Adrenal gland (tissue), 12 donors: ENCODE measurements around the gene TFE3. TPM values are rescaled to one million over a fixed set of nuclear protein-coding genes. Genes with fewer than 3 reads are reported as not detected.

Source experiments
- DNase-seq, 7 donors: peaks; one replicate each; pipeline ENCODE4 v3.0.0-alpha.2; 2019 to 2020
- H3K27ac ChIP-seq, 5 donors: fragments of 200-600 bp; sonication (generic) in 4 of 5; 1 replicate in 3 of 5; 2 replicates in 2 of 5; pipeline versions ENCODE4 v1.5.1 to v1.8.0; 2016 to 2020; ENCODE audit warnings: mild to moderate bottlenecking in 1 of 5
- H3K27me3 ChIP-seq: fragments of 200-600 bp; 2 replicates; pipeline ENCODE4 v1.8.0; 2021
- H3K36me3 ChIP-seq, 2 donors: fragments of 200-600 bp; replicated peaks in 1 of 2; 1 replicate in 1 of 2; 2 replicates in 1 of 2; pipeline versions ENCODE4 v1.5.1 to v1.8.0; 2018 to 2022
- H3K4me1 ChIP-seq, 2 donors: fragments of 200-600 bp; replicated peaks in 1 of 2; 1 replicate in 1 of 2; 2 replicates in 1 of 2; pipeline versions ENCODE4 v1.5.1 to v1.8.0; 2018 to 2021
- H3K4me3 ChIP-seq, 4 donors: fragments of 200-600 bp; sonication (generic) in 3 of 4; one replicate each; pipeline ENCODE4 v1.5.1; 2016 to 2018
- H3K9me3 ChIP-seq, 3 donors: fragments of 200-600 bp; sonication (generic) in 1 of 3; replicated peaks in 1 of 3; 1 replicate in 2 of 3; 2 replicates in 1 of 3; pipeline versions ENCODE4 v1.5.1 to v1.8.0; 2016 to 2021
- POLR2A ChIP-seq, 2 donors: fragments of 450-650 bp; IDR thresholded peaks; one replicate each; pipeline ENCODE4 v1.6.1; 2017; ENCODE audit warnings: antibody characterized with exemption in 2 of 2, mild to moderate bottlenecking in 2 of 2, moderate library complexity in 1 of 2
- WGBS, 4 donors: extraction: QIAGEN DNeasy Blood & Tissue Kit in 2 of 4; methylation state at CpG; one replicate each; pipeline versions ENCODE4 v1.1.5 to v1.1.7; 2013 to 2017; 5-methylcytosine and 5-hydroxymethylcytosine counted together
- intact Hi-C, 2 donors: fragments of 100-400 bp; cut with DNase I; formaldehyde crosslinking; loops; one replicate each; pipeline versions ENCODE4 v1.14.1 to v1.15.0; 2022 to 2023
- polyA plus RNA-seq, 3 donors: library from polyadenylated mRNA; stranded (reverse); fragments of 200-250 nt in 2 of 3; fragments of 350-450 nt in 1 of 3; fragmentation: Illumina TruSeq in 1 of 3; extraction: RNeasy Lipid Tissue Mini Kit (QIAGEN cat#74804) in 1 of 3; gene quantifications; one replicate each; pipeline ENCODE4 v1.2.3, GENCODE V29; 2013 to 2014
- total RNA-seq, 9 donors: library from RNA; depleted of rRNA in 4 of 9; stranded (reverse); fragments of >200 nt in 4 of 9; fragments of 120-200 nt in 1 of 9; fragmentation: NEBNext Ultra II Directional in 1 of 9; extraction: Animal tissue kit (Norgen Biotek cat#: 25700) in 1 of 9; gene quantifications; one replicate each; pipeline versions ENCODE4 v1.1.0 to v1.2.4, GENCODE V29; 2013 to 2023
- TF ChIP-seq, protein P1 (sequence below), 6 experiments: fragments of 450-650 bp in 4 of 6; fragments of 200-600 bp in 2 of 6; sonication (generic) in 1 of 6; IDR thresholded peaks; 1 replicate in 5 of 6; 2 replicates in 1 of 6; pipeline versions ENCODE4 v1.5.1 to v1.8.0; 2016 to 2021; ENCODE audit warnings: antibody characterized with exemption in 6 of 6, mild to moderate bottlenecking in 2 of 6, moderate library complexity in 1 of 6
- donor health status: healthy with polysubstance abuse.
- donor health status: Bipolar disorder and iron deficiency.
- donor health status: DM: yes; HTN: yes; CAD: no.
- donor health status: DM: no; HTN: no; CAD: no.
- donor health status: DM: no; HTN: no; CAD: no.
- donor health status: DM: yes; HTN: yes; CAD: no.

The TFE3 gene
- total and polyA plus RNA-seq, 12 donors = 32.7 to 168 (median 88.4) TPM

DNA sequence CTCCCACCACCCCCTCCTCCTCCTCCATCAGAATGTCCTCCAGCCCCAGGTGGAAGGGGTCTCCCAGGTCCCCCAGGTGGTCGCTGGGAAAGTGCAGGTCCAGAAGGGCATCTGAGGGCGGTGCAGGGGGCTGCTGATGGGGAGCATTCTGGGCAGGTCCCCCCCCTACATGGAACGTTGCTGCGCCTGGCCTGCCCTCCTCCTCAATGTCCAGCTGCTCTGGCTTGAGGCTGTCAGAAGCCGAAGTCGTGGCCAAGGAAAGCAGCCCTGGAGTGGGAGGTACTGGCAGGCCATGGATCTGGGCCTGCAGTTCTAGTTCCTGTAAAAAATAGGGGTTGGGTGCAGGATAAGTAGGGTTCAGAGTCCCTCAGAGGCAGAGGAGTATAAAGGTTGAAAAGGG is 12.9 kb downstream of the TFE3 start:
- 56 to 93% (median 75%) methylated on average over 2 to 6 of the region's 6 CpGs for whole genome bisulfite sequencing, 4 donors
- peaks cover 0 to 42% of the 10 kb centered on the region in 2 donors for H3K36me3 ChIP-seq

DNA sequence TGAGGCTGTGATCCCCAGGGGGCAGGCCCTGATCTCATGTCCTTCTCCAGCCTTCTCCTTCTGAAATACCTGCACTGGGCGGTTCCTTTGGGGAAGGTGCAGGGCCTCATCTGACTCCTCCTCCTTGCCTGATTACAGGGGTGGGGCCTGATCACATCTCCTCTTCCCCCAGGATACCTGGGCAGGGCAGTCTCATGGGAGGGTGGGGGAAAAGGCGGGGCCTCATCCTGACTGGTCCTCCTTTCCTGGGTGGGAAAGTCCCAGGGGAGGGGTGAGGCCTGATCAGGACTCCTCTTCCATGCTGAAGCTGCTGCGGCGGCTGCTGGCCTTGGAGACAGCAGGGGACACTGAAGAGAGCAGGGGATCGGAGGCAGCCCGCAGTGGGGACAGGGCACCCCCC is 13.3 kb downstream of the TFE3 start:
- Histone ChIP-seq H3K9me3 (no peaks in the 10 kb centered on the region), H3K36me3 (peaks cover 0 to 42% of the 10 kb centered on the region in 2 donors), H3K27ac (peak overlapping the region in 1 of 5 donors; percentile 3), H3K4me1 (peaks cover 5 to 6% of the 10 kb centered on the region in 2 donors), H3K4me3 (no peak overlapping the region), H3K27me3 (no peaks in the 10 kb centered on the region)
- TF ChIP-seq POLR2A (IDR thresholded peaks at IDR 0.05) = no peak
- TF ChIP-seq, protein P1, sequence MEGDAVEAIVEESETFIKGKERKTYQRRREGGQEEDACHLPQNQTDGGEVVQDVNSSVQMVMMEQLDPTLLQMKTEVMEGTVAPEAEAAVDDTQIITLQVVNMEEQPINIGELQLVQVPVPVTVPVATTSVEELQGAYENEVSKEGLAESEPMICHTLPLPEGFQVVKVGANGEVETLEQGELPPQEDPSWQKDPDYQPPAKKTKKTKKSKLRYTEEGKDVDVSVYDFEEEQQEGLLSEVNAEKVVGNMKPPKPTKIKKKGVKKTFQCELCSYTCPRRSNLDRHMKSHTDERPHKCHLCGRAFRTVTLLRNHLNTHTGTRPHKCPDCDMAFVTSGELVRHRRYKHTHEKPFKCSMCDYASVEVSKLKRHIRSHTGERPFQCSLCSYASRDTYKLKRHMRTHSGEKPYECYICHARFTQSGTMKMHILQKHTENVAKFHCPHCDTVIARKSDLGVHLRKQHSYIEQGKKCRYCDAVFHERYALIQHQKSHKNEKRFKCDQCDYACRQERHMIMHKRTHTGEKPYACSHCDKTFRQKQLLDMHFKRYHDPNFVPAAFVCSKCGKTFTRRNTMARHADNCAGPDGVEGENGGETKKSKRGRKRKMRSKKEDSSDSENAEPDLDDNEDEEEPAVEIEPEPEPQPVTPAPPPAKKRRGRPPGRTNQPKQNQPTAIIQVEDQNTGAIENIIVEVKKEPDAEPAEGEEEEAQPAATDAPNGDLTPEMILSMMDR (IDR thresholded peaks at IDR 0.05) = no peak
- no peak for DNase-seq
- 87 to 98% (median 89%) methylated on average over 4 to 6 of the region's 6 CpGs; no CpG with 5 or more reads in 1 of the 4 donors for WGBS, 4 donors
- intact Hi-C loops = no loop called here

More for the DNA sequence above, 12.9 kb downstream of the TFE3 start:
- Histone ChIP-seq H3K9me3 (no peaks in the 10 kb centered on the region), H3K4me1 (peaks cover 5 to 6% of the 10 kb centered on the region in 2 donors), H3K27ac (peak overlapping the region in 1 of 5 donors; percentile 3), H3K27me3 (no peaks in the 10 kb centered on the region), H3K4me3 (no peak overlapping the region)
- DNase-seq = no peak
- intact Hi-C loops = no loop called here
- TF ChIP-seq, protein P1 (IDR thresholded peaks at IDR 0.05) = no peak
- no peak for TF ChIP-seq POLR2A (IDR thresholded peaks at IDR 0.05)

DNA sequence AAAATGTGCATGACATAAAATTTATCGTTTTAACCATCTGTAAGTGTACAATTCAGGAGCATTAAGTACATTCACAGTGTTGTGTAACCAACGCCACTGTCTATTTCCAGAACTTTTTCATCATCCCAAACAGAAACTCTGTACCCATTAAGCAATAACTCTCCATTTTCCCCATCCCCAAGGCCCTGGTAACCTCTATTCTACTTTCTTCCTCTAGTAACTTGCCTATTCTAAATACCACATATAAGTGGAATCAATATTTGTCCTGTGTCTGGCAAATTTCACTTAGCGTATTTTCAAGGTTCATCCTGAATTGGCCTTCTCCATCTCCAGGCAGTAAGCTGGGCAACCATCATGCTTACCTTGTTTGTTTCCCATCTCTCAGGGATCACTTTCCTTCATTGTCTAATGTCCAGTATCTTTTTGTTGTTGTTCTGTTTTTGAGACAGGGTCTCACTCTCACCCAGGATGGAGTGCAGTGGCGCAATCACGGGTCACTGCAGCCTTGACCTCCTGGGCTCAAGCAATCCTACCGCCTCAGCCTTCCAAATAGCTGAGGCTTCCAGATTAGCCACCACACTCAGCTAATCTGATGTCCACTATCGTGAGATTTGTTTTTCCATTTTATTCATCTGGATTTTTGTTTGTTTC is 23.4 kb downstream of the TFE3 start:
- H3K4me3 ChIP-seq = no peak overlapping the region
- TF ChIP-seq, protein P1 (IDR thresholded peaks at IDR 0.05) = no peak
- no peak for TF ChIP-seq POLR2A (IDR thresholded peaks at IDR 0.05)
- no peak overlapping the region for H3K27ac ChIP-seq
- no peak for DNase-seq
- no peaks in the 10 kb centered on the region for H3K27me3 ChIP-seq
- intact Hi-C loops = no loop called here
- H3K9me3 ChIP-seq = no peaks in the 10 kb centered on the region
- H3K36me3 ChIP-seq = no peaks in the 10 kb centered on the region
- WGBS, 4 donors = 59 to 79% (median 73%) methylated on average over 7 of the region's 7 CpGs
- H3K4me1 ChIP-seq = no peaks in the 10 kb centered on the region

DNA sequence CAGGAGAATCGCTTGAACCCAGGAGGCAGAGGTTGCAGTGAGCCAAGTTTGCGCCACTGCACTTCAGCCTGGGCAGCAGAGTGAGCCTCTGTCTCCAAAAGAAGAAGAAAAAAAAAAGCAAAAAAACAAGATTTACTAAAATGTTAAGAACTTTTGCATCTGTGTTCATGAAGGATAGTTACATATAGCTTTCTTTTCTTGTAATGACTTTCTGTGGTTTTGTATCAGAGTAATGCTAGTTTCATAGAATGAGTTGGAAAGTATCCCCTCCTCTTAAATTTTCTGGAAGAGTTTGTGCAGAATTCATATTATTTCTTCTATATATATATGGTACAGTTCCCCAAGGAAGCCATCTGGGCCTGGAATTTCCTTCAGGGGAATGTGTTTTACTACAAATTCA is 24.1 kb downstream of the TFE3 start:
- DNase-seq = no peak
- Histone ChIP-seq H3K4me1 (no peaks in the 10 kb centered on the region), H3K9me3 (no peaks in the 10 kb centered on the region), H3K36me3 (no peaks in the 10 kb centered on the region), H3K4me3 (no peak overlapping the region), H3K27me3 (no peaks in the 10 kb centered on the region), H3K27ac (no peak overlapping the region)
- WGBS, 4 donors = 80 to 95% (median 89%) methylated on average over 2 of the region's 2 CpGs
- no peak for TF ChIP-seq POLR2A (IDR thresholded peaks at IDR 0.05)
- TF ChIP-seq, protein P1 (IDR thresholded peaks at IDR 0.05) = no peak
- intact Hi-C loops = no loop called here
